ENCODE results near the gene PLA2G2F. TPM values are rescaled to one million over a fixed set of nuclear protein-coding genes. Genes with fewer than 3 reads are reported as not detected.

Gene PLA2G2F
- polyA plus RNA-seq, 2 of the 4 experiments (the other 2 are of a cell fraction): not detected

- Histone ChIP-seq H3K9me3 (no peaks in the 10 kb centered on the region), H3K4me2 (no peak overlapping the region), H3K4me1 (0 out of 3 replicates have a peak, but pooled peaks cover 3% of the 10 kb centered on the region), H3K27ac (no peak overlapping the region), H3K4me3 (no peak overlapping the region)
- TF ChIP-seq KDM1A (IDR thresholded peaks at IDR 0.05; ENCODE audit: low read depth) (no peak), MYC (IDR thresholded peaks at IDR 0.05; ENCODE audit: borderline replicate concordance, low read length) (no peak), CHD2 (IDR thresholded peaks at IDR 0.05; ENCODE audit: low read length, partially characterized antibody) (no peak)
- 20% methylated on average over 5 of the region's 6 CpGs for whole genome bisulfite sequencing (ENCODE audit: missing lambda C conversion rate)
- DNase-seq (ENCODE audit: low read depth in 1 of 2, low spot score in 1 of 2) (no peak), ATAC-seq (no peak), FAIRE-seq (no peak)
- CTCF ChIA-PET: interaction anchor here (0.7 to 2.8 kb wide), 6 partner anchors 8 to 249 kb away, joined by 3 to 13 read pairs (median 4); no protein-coding TSS in a partner anchor
- POLR2A ChIA-PET: interaction anchor here (0.6 kb wide), 1 partner anchor 16 kb away, joined by 3 read pairs; no protein-coding TSS in a partner anchor
Measured at GRCh38 chr1:20180129-20180843, 41.2 kb downstream of the PLA2G2F start.

- Histone ChIP-seq H3K9me3 (no peaks in the 10 kb centered on the region), H3K4me3 (no peak overlapping the region), H3K27ac (no peak overlapping the region), H3K4me1 (0 out of 3 replicates have a peak, but pooled peaks cover 3% of the 10 kb centered on the region), H3K4me2 (no peak overlapping the region)
- FAIRE-seq (no peak), DNase-seq (ENCODE audit: low read depth in 1 of 2, low spot score in 1 of 2) (no peak), ATAC-seq (no peak)
- 49% methylated on average over 3 of the region's 3 CpGs for WGBS (ENCODE audit: missing lambda C conversion rate)
- ChIA-PET CTCF (interaction anchor here (1.7 to 2.1 kb wide), 3 partner anchors 12 to 15 kb away, joined by 5 to 8 read pairs (median 6); no protein-coding TSS in a partner anchor), POLR2A (no interaction called here)
- TF ChIP-seq PHF8 (IDR thresholded peaks at IDR 0.05; ENCODE audit: borderline replicate concordance, low read depth) (no peak), ZSCAN20 (CRISPR knock-in tag; IDR thresholded peaks at IDR 0.05) (no peak), CEBPB (IDR thresholded peaks at IDR 0.05) (no peak), HOXA7 (CRISPR knock-in tag; IDR thresholded peaks at IDR 0.05) (no peak), KDM5A (IDR thresholded peaks at IDR 0.05) (no peak), JUNB (IDR thresholded peaks at IDR 0.05) (no peak), NR3C1 (IDR thresholded peaks at IDR 0.05) (no peak), HEYL (CRISPR knock-in tag; IDR thresholded peaks at IDR 0.05) (no peak), POLR2A (IDR thresholded peaks at IDR 0.05; ENCODE audit: low read length) (no peak), HDAC2 (IDR thresholded peaks at IDR 0.05) (no peak), GATA3 (IDR thresholded peaks at IDR 0.05; ENCODE audit: borderline replicate concordance) (no peak), HOXB13 (CRISPR knock-in tag; IDR thresholded peaks at IDR 0.05; ENCODE audit: low read depth) (no peak), ZNF302 (CRISPR knock-in tag; IDR thresholded peaks at IDR 0.05) (no peak), SREBF2 (IDR thresholded peaks at IDR 0.05) (no peak)
- TF ChIP-seq, protein P1, sequence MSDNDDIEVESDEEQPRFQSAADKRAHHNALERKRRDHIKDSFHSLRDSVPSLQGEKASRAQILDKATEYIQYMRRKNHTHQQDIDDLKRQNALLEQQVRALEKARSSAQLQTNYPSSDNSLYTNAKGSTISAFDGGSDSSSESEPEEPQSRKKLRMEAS (IDR thresholded peaks at IDR 0.05): no peak
- TF ChIP-seq, protein P2, sequence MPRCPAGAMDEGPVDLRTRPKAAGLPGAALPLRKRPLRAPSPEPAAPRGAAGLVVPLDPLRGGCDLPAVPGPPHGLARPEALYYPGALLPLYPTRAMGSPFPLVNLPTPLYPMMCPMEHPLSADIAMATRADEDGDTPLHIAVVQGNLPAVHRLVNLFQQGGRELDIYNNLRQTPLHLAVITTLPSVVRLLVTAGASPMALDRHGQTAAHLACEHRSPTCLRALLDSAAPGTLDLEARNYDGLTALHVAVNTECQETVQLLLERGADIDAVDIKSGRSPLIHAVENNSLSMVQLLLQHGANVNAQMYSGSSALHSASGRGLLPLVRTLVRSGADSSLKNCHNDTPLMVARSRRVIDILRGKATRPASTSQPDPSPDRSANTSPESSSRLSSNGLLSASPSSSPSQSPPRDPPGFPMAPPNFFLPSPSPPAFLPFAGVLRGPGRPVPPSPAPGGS (IDR thresholded peaks at IDR 0.05): no peak
Measured at GRCh38 chr1:20180844-20181207, 41.7 kb downstream of the PLA2G2F start.

DNA sequence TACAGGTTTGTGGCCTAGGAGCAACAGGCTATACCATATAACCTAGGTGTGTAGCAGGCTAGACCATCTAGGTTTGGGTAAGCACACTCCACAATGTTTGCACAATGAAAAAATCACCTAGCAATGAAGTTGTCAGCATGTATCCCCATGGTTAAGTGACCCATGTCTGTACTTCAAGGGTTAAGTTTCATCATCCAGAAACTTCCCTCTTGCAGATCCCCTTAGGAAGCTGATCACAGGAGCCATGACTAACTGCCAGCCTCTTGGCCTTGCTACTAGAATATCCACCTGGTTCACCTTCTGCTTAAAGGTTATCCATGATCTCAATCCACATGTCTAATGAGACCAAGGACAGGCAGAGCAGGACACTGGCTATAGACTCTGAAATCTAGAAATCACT, 43.3 kb downstream of the PLA2G2F start:
- ATAC-seq: no peak
- DNase-seq (ENCODE audit: low read depth in 1 of 2, low spot score in 1 of 2): no peak
- no peak overlapping the region for H3K27ac ChIP-seq
- POLR2A ChIA-PET: no interaction called here
- H3K9me3 ChIP-seq: no peaks in the 10 kb centered on the region
- FAIRE-seq: no peak
- H3K4me2 ChIP-seq: no peak overlapping the region
- 0 out of 3 replicates have a peak, but pooled peaks cover 3% of the 10 kb centered on the region for H3K4me1 ChIP-seq
- H3K4me3 ChIP-seq: no peak overlapping the region
- CTCF ChIA-PET: interaction anchor here (1.9 to 2.1 kb wide), 2 partner anchors 12 to 13 kb away, joined by 6 to 8 read pairs; no protein-coding TSS in a partner anchor
- TF ChIP-seq, protein P3, sequence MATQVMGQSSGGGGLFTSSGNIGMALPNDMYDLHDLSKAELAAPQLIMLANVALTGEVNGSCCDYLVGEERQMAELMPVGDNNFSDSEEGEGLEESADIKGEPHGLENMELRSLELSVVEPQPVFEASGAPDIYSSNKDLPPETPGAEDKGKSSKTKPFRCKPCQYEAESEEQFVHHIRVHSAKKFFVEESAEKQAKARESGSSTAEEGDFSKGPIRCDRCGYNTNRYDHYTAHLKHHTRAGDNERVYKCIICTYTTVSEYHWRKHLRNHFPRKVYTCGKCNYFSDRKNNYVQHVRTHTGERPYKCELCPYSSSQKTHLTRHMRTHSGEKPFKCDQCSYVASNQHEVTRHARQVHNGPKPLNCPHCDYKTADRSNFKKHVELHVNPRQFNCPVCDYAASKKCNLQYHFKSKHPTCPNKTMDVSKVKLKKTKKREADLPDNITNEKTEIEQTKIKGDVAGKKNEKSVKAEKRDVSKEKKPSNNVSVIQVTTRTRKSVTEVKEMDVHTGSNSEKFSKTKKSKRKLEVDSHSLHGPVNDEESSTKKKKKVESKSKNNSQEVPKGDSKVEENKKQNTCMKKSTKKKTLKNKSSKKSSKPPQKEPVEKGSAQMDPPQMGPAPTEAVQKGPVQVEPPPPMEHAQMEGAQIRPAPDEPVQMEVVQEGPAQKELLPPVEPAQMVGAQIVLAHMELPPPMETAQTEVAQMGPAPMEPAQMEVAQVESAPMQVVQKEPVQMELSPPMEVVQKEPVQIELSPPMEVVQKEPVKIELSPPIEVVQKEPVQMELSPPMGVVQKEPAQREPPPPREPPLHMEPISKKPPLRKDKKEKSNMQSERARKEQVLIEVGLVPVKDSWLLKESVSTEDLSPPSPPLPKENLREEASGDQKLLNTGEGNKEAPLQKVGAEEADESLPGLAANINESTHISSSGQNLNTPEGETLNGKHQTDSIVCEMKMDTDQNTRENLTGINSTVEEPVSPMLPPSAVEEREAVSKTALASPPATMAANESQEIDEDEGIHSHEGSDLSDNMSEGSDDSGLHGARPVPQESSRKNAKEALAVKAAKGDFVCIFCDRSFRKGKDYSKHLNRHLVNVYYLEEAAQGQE (IDR thresholded peaks at IDR 0.05): no peak
- TF ChIP-seq CBX8 (IDR thresholded peaks at IDR 0.05) (no peak), FOSL2 (IDR thresholded peaks at IDR 0.05) (no peak), FOSL2 (CRISPR knock-in tag; IDR thresholded peaks at IDR 0.05) (no peak), NPAS2 (CRISPR knock-in tag; IDR thresholded peaks at IDR 0.05; ENCODE audit: borderline replicate concordance) (no peak), TP53 (CRISPR knock-in tag; IDR thresholded peaks at IDR 0.05) (no peak), NFE2L2 (conservative IDR thresholded peaks at IDR 0.05; ENCODE audit: low read length) (no peak), FOXS1 (CRISPR knock-in tag; IDR thresholded peaks at IDR 0.05) (no peak), CTCF (IDR thresholded peaks at IDR 0.05) (no peak), KDM1A (IDR thresholded peaks at IDR 0.05; ENCODE audit: low read depth) (no peak), KDM5A (IDR thresholded peaks at IDR 0.05) (no peak), MAZ (IDR thresholded peaks at IDR 0.05; ENCODE audit: borderline replicate concordance, low read depth, low read length) (no peak), ESRRA (IDR thresholded peaks at IDR 0.05; ENCODE audit: borderline replicate concordance, low read length) (no peak), ZNF302 (CRISPR knock-in tag; IDR thresholded peaks at IDR 0.05) (no peak)
